GM18951 (cell line): ENCODE results near the gene HLA-E.
"Not testable (repeated sequence)": the region's sequence is repeated elsewhere in the genome, so short reads cannot be mapped to it uniquely, and the experiment has no call there.

Experiments
- POLR2A ChIP-seq: IDR thresholded peaks from 4 replicates; pipeline ENCODE4 v1.6.1; 2011; ENCODE audit warnings: mild to moderate bottlenecking; ENCODE audit not compliant: insufficient read length, insufficient read depth; ENCODE audit errors: extremely low read depth
- in situ Hi-C: fragments of 300-500 bp; cut with MboI; formaldehyde crosslinking; loops from one replicate; pipeline ENCODE4 v1.12.0; 2022; ENCODE audit warnings: low sequenced_read_pairs, mixed read lengths, inconsistent platforms; ENCODE audit not compliant: unreplicated experiment

The HLA-E gene

DNA sequence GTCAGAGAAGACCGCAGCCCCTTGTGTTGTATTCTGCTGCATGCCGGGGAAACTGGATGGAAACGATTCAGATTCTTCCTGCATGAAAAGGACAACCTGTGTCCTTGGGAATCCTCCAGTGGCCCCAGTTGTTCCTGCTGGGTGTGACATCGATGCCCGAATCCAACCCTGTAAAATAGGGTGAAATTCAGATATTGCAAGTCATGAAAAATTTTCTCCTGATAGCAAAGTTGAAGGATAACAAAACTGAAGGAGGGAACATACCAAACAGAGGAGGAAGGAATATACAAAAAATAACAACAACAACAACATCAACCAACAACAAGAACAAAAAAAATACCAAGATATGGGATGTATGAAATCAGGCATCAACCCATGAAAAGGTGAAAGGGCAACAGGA is 28.3 kb upstream of the HLA-E start:
- no peak for TF ChIP-seq POLR2A
- in situ Hi-C loops = loop anchor here (25.0 kb wide), 1 partner anchor 626 kb away; no protein-coding TSS in a partner anchor

DNA sequence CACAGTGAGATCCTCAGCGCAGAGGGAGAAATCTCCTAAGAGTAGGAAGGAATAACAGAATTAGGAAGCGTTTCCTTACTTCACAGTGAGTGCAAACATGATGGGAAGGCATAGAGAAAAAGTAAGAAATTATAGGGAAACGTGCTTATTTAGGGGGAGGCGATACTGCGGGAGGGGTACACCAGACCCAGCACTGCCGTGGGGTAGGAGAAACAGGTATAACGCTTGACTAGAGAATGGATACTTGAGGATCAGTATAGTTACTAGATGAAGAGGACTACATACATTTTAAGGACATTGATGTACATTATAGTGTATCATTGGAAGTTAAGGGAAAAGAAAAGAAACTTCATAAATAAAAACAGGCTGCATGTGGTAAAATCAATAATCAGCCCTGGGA is 26.8 kb upstream of the HLA-E start:
- no peak for TF ChIP-seq POLR2A
- in situ Hi-C loops = loop anchor here (25.0 kb wide), 1 partner anchor 625 kb away; no protein-coding TSS in a partner anchor

DNA sequence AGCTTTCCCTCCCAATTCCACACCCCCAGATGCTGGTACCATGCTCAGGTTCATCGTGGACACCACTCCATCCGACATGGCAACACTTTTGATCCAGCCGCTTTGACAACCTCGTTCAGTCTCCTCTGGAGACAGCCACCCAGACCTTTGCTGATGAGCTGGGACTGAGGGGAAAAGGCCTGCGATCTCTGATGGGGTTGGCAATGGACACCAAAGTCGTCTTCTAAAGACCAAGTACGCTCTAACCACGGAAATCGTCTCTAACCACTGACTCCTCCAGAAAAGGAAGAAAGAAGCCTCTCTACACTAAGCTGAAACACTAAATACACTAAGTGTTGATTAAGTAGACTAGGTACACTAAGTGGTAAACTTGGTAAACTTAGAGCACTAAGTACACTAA is 26.1 kb upstream of the HLA-E start:
- no peak for TF ChIP-seq POLR2A
- in situ Hi-C loops = loop anchor here (25.0 kb wide), 1 partner anchor 624 kb away; no protein-coding TSS in a partner anchor

DNA sequence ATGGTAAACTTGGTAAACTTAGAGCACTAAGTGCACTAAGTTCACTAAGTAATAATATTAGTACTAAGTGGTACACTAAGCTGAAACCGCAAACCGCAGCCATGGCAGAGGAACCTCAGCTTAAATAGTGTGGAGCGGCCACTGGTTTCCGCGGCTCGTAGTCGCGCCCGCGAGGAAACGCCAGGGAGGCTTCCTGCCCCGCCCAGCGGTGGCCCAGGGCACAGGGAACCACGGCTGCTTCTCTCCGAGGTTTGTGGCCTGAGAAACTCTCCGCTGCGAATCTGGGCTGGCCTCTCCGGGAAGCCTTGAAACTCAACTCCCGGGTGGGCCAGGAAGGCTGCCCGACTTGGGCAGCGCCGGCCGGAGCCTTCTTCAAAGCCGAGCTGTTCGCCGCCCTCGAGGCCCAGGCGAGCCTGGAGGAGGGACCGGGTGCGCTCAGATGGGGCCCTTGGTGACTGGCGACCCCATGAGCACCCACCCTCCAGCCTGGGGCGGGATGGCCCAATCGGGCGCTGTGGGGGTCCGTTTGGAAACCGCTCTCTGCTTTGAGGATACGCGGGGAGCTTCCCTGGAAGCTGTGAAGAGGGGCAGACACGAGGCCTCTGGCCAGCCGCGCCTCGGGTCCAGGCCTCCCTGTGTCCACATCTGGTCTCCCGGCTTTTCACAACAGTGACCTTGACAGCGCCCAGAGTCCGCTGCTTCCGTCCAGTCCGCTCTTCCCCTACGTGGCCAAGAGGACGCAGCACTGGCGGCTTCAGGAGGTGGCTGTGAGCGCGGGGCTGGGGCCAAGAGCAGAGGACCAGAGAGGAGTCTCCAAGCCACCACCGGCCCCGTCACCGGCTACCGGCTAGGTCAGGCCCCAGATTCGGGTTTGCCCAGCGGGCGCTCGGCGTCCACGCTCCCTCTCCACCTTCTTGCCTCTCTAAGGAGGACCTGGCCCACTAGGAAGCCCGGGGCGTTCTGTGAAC is 25.4 kb upstream of the HLA-E start:
- in situ Hi-C loops = loop anchor here (25.0 kb wide), 1 partner anchor 623 kb away; no protein-coding TSS in a partner anchor
- TF ChIP-seq POLR2A = no peak

DNA sequence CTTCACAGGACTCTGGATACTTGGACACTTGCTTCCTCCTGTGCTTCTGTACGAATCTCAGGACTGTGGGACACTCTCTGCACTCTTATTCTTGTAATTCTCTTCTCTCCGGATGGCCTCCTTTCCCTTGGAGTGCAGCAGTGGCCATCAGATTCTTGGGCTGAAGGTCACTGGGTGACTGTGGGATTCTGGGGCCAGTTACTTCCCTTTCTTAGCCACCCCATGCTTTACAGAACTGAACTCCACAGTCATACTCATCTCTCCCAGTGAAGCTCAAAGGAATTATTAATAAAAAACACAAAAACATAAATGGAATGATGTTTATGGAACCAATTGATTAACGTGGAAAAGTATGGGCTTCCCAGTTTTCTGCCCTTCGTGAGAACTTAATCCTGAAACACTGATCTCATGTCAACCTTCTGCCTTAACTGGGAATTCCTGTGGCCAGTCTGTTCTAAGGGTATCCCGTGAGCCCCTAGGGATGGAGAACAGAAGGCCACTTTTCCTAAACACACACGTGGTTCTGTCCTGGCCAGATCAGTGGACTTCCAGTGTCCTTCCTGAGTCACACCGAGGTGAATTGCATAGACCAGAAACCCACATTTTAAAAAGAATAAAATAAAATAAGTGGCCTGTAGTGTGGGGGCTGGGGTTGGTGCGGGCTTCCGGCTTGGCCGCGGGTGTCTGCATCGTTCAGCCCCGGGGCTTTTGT is 23.6 kb upstream of the HLA-E start:
- in situ Hi-C loops = loop anchor here (25.0 kb wide), 1 partner anchor 622 kb away; no protein-coding TSS in a partner anchor
- TF ChIP-seq POLR2A = no peak

DNA sequence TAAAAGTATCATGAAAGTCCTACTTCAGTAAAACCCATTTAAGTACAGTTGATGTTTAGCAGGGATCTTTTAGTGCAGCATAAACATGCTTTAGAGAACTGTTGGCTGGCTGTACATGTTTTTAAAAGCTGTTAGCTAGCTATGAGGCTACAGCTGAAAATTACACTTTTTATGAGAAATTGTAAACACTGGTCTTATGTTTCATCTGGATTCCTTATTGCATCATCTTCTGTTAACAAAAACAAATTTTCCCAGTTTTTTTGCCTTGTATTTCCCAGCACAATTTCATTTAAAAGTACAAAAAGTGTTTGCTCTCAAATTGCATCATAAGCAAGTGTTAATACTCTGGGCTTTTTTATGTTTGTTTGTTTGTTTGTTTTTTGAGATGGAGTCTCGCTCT is 18.3 kb upstream of the HLA-E start:
- in situ Hi-C loops = loop anchor here (25.0 kb wide), 1 partner anchor 616 kb away; no protein-coding TSS in a partner anchor

DNA sequence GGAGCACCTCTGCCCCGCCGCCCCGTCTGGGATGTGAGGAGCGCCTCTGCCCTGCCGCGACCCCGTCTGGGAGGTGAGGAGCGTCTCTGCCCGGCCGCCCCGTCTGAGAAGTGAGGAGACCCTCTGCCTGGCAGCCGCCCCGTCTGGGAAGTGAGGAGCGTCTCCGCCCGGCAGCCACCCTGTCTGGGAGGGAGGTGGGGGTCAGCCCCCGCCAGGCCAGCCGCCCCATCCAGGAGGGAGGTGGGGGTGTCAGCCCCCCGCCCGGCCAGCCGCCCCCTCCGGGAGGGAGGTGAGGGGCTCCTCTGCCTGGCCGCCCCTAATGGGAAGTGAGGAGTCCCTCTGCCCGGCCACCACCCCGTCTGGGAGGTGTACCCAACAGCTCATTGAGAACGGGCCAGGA is 14.2 kb upstream of the HLA-E start:
- in situ Hi-C loops = not testable (repeated sequence)

More for the DNA sequence above, 18.3 kb upstream of the HLA-E start:
- no peak for TF ChIP-seq POLR2A

DNA sequence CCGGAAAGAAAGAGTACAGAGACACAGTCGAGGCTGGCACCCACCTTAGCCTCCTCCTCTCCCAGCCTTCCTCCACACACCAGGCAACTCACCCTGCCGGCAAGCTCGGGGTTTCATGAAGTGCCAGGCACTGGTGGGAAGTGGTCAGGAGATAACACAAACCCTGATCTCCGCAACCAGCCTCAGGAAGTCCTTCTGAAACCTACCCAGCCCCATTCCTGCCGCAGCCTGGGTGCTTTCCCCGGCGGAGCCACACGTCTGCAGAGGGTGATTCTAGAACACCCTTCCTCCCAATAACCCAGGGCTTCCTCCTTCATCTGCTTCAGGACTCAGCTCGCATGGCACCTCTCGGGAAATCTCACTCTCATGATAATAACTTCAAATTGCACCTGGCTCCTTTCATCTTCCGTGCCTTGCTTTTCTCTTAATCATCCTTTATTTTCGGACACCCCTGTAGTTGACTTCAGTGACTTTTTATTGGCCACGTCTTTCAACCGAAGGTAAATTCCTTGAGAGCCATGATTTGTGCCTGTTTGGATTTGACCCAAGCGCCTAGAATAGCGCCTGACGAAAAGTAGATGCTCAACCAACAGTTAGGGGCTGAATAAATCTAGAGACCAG is 8.7 kb upstream of the HLA-E start:
- in situ Hi-C loops = no loop called here
- no peak for TF ChIP-seq POLR2A

DNA sequence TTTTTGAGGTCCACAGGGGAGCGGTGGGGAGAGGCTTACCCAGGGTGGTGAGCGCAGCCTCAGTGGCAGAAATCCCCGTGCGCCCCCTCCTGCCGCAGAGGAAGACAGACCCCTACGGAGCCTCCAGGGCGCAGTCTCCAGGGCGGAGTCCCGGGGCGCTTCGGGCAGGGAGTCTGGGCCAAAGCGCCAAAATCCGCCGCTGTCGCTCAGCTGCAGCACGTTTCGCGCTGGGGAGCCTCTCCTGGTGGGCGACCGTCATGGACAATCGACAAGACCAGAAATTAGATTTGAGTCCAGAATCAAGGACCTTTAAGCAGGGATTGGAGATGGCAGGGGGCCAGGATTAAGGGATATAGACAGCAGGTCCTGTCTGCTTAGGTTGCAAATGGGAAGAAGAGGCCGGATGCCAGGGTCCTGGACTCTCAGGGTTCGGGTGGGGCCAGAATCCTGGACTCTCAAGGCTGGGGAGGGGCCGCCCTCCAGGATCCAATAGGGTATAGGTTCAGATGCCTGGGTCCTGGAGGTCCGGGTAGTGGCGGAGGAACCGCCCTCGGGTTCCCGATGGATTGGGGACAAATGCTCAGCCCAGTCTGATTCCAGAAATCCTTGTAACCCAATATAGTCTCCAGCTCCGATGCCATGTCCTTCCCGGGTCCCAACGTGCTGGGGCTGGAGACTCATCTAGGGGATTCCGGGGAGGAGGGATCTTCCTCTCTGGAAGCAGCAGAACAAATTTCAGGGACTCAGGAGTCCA is 7.9 kb upstream of the HLA-E start:
- in situ Hi-C loops = no loop called here
- no peak for TF ChIP-seq POLR2A

DNA sequence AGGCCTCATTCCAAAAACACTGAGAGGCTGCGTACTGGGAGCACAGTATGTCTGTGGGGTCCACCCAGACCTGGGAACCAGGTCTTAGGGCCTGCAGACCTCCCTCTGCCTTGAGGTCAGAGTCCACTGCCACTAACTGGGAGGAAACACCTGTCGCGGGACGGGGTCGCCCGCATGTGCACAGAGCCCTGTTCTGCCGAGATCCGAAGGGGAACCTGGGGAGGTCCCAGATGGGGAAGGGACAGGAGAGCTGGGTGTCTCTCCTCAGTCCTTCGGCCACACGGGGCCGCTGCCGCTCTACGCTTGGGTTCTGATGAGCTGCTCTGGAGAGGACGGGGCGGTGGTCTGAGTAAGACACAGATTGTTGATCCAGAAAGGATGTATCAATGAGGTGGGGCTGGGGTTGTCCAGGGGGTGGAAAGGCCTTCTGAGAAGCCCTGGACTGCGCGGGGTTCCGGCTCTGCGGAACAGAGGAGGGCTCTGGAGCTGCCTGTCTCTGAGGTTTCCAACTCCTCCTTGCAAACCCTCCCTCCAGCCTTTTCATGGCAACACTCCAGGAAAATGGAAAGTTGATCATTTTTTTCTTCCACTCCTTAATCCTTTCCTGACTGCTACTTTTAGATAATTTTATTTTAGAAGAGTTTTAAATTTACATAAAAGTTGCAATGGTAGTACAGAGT is 7.2 kb upstream of the HLA-E start:
- in situ Hi-C loops = not testable (repeated sequence)

DNA sequence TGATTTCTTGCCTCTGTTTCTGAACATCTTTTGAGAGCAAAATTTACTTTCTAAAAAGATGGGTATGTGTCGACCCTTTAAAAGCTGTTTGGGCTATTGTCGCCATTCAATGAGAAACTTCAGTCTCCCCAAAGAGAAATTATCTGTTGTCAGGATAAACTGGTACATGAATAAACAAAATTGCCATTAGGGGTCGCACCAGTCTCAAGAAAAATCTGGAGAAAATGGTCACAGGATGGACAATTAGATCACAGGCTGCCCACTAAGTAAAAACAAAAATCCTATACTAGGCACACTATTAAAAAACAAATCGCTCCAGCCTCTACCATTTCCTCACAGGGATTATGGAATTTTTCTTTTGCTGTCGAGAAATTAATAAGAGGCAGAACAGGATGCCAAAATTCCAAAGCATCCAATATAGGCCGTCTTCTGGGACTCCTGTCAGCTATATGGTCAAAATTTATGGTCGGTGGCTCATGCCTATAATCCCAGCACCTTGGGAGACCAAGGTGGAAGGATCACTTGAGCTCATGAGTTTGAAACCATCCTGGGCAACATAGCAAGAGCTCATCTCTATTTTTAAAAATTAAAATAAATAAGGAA is 5.5 kb upstream of the HLA-E start:
- in situ Hi-C loops = no loop called here

DNA sequence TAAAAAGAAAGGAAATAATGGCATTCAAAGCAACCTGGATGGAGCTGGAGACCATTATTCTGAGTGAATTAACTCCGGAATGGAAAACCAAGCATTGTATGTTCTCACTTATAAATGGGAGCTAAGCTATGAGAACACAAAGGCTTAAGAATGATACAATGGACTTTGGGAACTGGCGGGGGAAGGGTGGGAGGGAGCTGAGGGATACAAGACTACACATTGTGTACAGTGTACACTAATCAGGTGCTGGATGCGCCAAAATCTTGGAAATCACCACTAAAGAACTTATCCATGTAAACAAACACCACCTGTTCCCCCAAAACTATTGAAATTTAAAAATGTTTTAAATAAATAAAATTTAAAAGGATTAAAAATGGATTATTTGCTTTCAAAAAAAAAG is 4.1 kb upstream of the HLA-E start:
- TF ChIP-seq POLR2A = no peak
- in situ Hi-C loops = no loop called here

More for the DNA sequence above, 5.5 kb upstream of the HLA-E start:
- TF ChIP-seq POLR2A = no peak
